SK-N-MC (cell line): ENCODE results near the gene EI24.

Source experiments
- EZH2 ChIP-seq: fragments of 200-600 bp; sonication (generic); IDR thresholded peaks from one replicate; pipeline ENCODE4 v1.6.1; 2017; ENCODE audit warnings: antibody characterized with exemption
- POLR2AphosphoS5 ChIP-seq: IDR thresholded peaks from 2 replicates; pipeline ENCODE4 v1.6.1; 2012; ENCODE audit warnings: mild to moderate bottlenecking, low read depth, low read length, borderline replicate concordance

DNA sequence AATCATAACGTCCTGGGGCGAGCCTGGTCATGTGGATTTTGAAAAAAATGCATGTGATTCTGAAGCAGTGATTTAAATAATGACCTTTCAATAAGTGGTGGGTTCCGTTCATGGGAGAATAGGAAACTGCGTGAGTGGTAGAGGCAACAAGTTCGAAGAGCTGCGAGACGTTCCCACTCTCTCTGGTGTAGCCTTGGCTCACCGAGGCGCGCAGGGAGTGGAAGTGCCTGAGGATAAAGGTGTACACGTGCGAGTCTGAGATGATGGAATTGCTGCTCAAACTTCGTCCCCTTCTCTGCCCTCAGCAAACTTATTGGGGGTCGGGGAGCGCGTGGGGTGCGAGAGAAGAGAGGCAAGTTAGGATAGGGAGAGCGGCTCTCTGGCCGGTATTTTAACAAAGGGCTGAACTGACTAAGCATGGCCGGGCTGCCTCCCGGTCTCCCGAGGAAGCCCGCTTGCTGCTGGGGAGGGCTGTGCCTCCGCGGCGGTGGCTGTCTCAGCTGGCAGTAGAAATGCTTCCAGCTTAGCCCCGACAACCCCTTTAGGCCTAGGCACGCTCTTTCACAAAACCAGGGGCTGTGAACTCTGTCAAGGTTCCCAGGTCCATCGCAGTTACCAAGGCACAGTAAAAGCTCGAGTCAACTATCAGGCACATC, 22.5 kb downstream of the EI24 start:
- no peak for TF ChIP-seq POLR2AphosphoS5
- TF ChIP-seq EZH2 = no peak
